HepG2 (cell line): Measurements from ENCODE around the gene SSX2IP. TPM values are rescaled to one million over a fixed set of nuclear protein-coding genes. Genes with fewer than 3 reads are reported as not detected.

ENCODE experiments used
- ATAC-seq: fragments of 200-7000 bp; cut with Tn5 transposase; 3 replicates; pipeline ENCODE4 v1.9.1; 2020; ENCODE audit warnings: mild to moderate bottlenecking, moderate library complexity
- BruUV-seq: library from RNA; stranded (reverse); fragments of 400-500 nt; replicated peaks from 2 replicates; lab custom pipeline; 2021; lab: Mats Ljungman, UMichigan
- CTCF ChIA-PET: fragments of 300-600 bp; formaldehyde crosslinking; extraction: SDS; loops from one replicate; lab custom pipeline; 2021; ENCODE audit warnings: low total read pairs, inconsistent platforms, low intra/inter-chr PET ratio; lab: Yijun Ruan, JAX
- POLR2A ChIA-PET: fragments of 350-600 bp; sonication (Branson Sonifier 250); formaldehyde crosslinking; loops from one replicate; lab custom pipeline; 2020; ENCODE audit warnings: antibody characterized with exemption, inconsistent platforms; lab: Yijun Ruan, JAX
- DNase-seq: peaks from one replicate; pipeline ENCODE4 v3.0.0-alpha.2; 2015; ENCODE audit warnings: low spot score
- FAIRE-seq: peaks from 3 replicates; lab custom pipeline; 2011; peaks lifted over from hg19 to GRCh38; lab: Jason Lieb, UNC
- H2AFZ ChIP-seq: one replicate; pipeline ENCODE4 v1.6.1; 2011; ENCODE audit warnings: low read length, inconsistent platforms
- H3K27ac ChIP-seq: fragments of 300-600 bp; 3 replicates; pipeline ENCODE4 v1.8.0; 2011; ENCODE audit warnings: mixed run types, mild to moderate bottlenecking, mixed read lengths, low read length, inconsistent platforms; ENCODE audit not compliant: insufficient read depth; ENCODE audit errors: extremely low read length
- H3K27me3 ChIP-seq, 2 experiments: fragments of 200-600 bp in 1 of 2; 2 replicates in 1 of 2; 3 replicates in 1 of 2; pipeline versions ENCODE4 v1.6.0 to v1.8.0; 2011; ENCODE audit warnings: low read length in 2 of 2, mild to moderate bottlenecking in 2 of 2, moderate library complexity in 2 of 2, inconsistent platforms in 1 of 2; ENCODE audit not compliant: insufficient read depth in 2 of 2, control insufficient read depth in 1 of 2
- H3K36me3 ChIP-seq, 2 experiments: fragments of 200-600 bp in 1 of 2; replicated peaks in 1 of 2; 2 replicates in 1 of 2; 3 replicates in 1 of 2; pipeline versions ENCODE4 v1.5.1 to v1.8.0; 2011; ENCODE audit warnings: low read length in 2 of 2, inconsistent platforms in 1 of 2; ENCODE audit not compliant: insufficient read depth in 2 of 2, control insufficient read depth in 1 of 2
- H3K4me1 ChIP-seq: 2 replicates; pipeline ENCODE4 v1.5.1; 2012; ENCODE audit warnings: low read length, inconsistent platforms; ENCODE audit not compliant: insufficient read depth
- H3K4me2 ChIP-seq: 2 replicates; pipeline ENCODE4 v1.6.0; 2011; ENCODE audit warnings: low read depth, low read length, inconsistent platforms
- H3K4me3 ChIP-seq, 3 experiments: fragments of 200-600 bp in 1 of 3; sonication (generic), shearing (Covaris generic) in 1 of 3; replicated peaks in 1 of 3; 2 replicates each; pipeline ENCODE4 v1.5.1; 2011 to 2016; ENCODE audit warnings: low read length in 3 of 3, inconsistent platforms in 2 of 3, low read depth in 2 of 3, mild to moderate bottlenecking in 2 of 3, control low read depth in 1 of 3, mixed read lengths in 1 of 3; ENCODE audit not compliant: insufficient read depth in 1 of 3
- H3K79me2 ChIP-seq: one replicate; pipeline ENCODE4 v1.6.1; 2011; ENCODE audit warnings: low read length, inconsistent platforms; ENCODE audit not compliant: insufficient read depth
- H3K9ac ChIP-seq: 2 replicates; pipeline ENCODE4 v1.6.0; 2011; ENCODE audit warnings: mild to moderate bottlenecking, low read depth, low read length, inconsistent platforms; ENCODE audit not compliant: insufficient read depth
- H3K9me3 ChIP-seq: 2 replicates; pipeline ENCODE4 v1.5.1; 2012; ENCODE audit warnings: mild to moderate bottlenecking, low read length
- H4K20me1 ChIP-seq: 2 replicates; pipeline ENCODE4 v1.6.0; 2011; ENCODE audit warnings: inconsistent platforms, mild to moderate bottlenecking, low read length, moderate library complexity; ENCODE audit not compliant: insufficient read depth
- BHLHE40 ChIP-seq: IDR thresholded peaks from 2 replicates; pipeline ENCODE4 v1.6.1; 2011; ENCODE audit warnings: low read length, improper control_type of control experiment
- CHD2 ChIP-seq: IDR thresholded peaks from 2 replicates; pipeline ENCODE4 v1.6.1; 2011; ENCODE audit warnings: low read depth, low read length, improper control_type of control experiment
- PHF20 ChIP-seq: sonication (generic); formaldehyde crosslinking; IDR thresholded peaks from 2 replicates; pipeline ENCODE4 v1.5.0; 2020; ENCODE audit warnings: mild to moderate bottlenecking, missing genetic modification reagents
- SMYD3 ChIP-seq: sonication (generic); formaldehyde crosslinking; IDR thresholded peaks from 2 replicates; pipeline ENCODE4 v1.8.1; 2023; ENCODE audit warnings: mild to moderate bottlenecking, missing genetic modification reagents
- TEAD2 ChIP-seq: sonication (generic); formaldehyde crosslinking; IDR thresholded peaks from 2 replicates; pipeline ENCODE4 v1.9.0; 2021; ENCODE audit warnings: missing genetic modification reagents
- THAP11 ChIP-seq: IDR thresholded peaks from 2 replicates; pipeline ENCODE4 v1.6.1; 2016; ENCODE audit warnings: missing biosample characterization, missing genetic modification reagents
- ZNF180 ChIP-seq: sonication (generic); formaldehyde crosslinking; IDR thresholded peaks from 2 replicates; pipeline ENCODE4 v1.4.0; 2020; ENCODE audit warnings: low read depth, missing genetic modification reagents, borderline replicate concordance
- ZNF558 ChIP-seq: sonication (generic); formaldehyde crosslinking; IDR thresholded peaks from 2 replicates; pipeline ENCODE4 v1.9.0; 2022; ENCODE audit warnings: mild to moderate bottlenecking, missing genetic modification reagents, borderline replicate concordance
- ZNF569 ChIP-seq: sonication (generic); formaldehyde crosslinking; IDR thresholded peaks from 2 replicates; pipeline ENCODE4 v1.5.0; 2020; ENCODE audit warnings: mild to moderate bottlenecking, missing genetic modification reagents, moderate library complexity, borderline replicate concordance
- ZSCAN21 ChIP-seq: sonication (generic); formaldehyde crosslinking; IDR thresholded peaks from 2 replicates; pipeline ENCODE4 v1.8.0; 2022; ENCODE audit warnings: mild to moderate bottlenecking, missing genetic modification reagents, moderate library complexity, borderline replicate concordance
- WGBS: methylation state at CpG from one replicate; pipeline ENCODE4 v1.1.6; 2017; ENCODE audit warnings: low lambda C conversion rate; 5-methylcytosine and 5-hydroxymethylcytosine counted together
- in situ Hi-C: cut with HindIII; loops from 2 replicates; pipeline ENCODE4 v1.10.0; 2017; ENCODE audit warnings: low pct_unique_long_range_greater_than_20kb; ENCODE audit not compliant: extremely low pct_ligation_motif_present
- intact Hi-C: fragments of 100-400 bp; cut with micrococcal nuclease; formaldehyde crosslinking; loops from one replicate; pipeline ENCODE4 v1.10.0; 2022; ENCODE audit not compliant: unreplicated experiment
- polyA plus RNA-seq, 8 experiments: library from polyadenylated mRNA; depleted of rRNA in 3 of 8; stranded (reverse) in 7 of 8; unstranded in 1 of 8; fragments of >200 nt; fragmentation: Illumina TruSeq in 4 of 8; extraction: Trizol in 4 of 8; gene quantifications; 2 replicates each; pipeline versions ENCODE4 v1.2.1 to v1.2.3, GENCODE V29; 2011 to 2016; ENCODE audit warnings: low read depth in 4 of 8, missing spikeins in 1 of 8, mixed read lengths in 1 of 8; ENCODE audit not compliant: insufficient read depth in 1 of 8
- total RNA-seq, 5 experiments: library from RNA; depleted of rRNA; stranded (reverse); fragments of >200 nt; fragmentation: Illumina TruSeq; extraction: Trizol; gene quantifications; 2 replicates each; pipeline ENCODE4 v1.2.3, GENCODE V29; 2016; ENCODE audit warnings: low read depth in 1 of 5
- TF ChIP-seq, protein P1 (sequence below): sonication (generic); formaldehyde crosslinking; IDR thresholded peaks from 2 replicates; pipeline ENCODE4 v1.8.0; 2022; ENCODE audit warnings: missing genetic modification reagents, low read depth, mild to moderate bottlenecking, borderline replicate concordance

The SSX2IP gene
- total and polyA plus RNA-seq, 2 of the 13 experiments (the other 11 are each of a cell fraction or from before 2014, with no cell fraction given) = 2.7 to 23.7 TPM

DNA sequence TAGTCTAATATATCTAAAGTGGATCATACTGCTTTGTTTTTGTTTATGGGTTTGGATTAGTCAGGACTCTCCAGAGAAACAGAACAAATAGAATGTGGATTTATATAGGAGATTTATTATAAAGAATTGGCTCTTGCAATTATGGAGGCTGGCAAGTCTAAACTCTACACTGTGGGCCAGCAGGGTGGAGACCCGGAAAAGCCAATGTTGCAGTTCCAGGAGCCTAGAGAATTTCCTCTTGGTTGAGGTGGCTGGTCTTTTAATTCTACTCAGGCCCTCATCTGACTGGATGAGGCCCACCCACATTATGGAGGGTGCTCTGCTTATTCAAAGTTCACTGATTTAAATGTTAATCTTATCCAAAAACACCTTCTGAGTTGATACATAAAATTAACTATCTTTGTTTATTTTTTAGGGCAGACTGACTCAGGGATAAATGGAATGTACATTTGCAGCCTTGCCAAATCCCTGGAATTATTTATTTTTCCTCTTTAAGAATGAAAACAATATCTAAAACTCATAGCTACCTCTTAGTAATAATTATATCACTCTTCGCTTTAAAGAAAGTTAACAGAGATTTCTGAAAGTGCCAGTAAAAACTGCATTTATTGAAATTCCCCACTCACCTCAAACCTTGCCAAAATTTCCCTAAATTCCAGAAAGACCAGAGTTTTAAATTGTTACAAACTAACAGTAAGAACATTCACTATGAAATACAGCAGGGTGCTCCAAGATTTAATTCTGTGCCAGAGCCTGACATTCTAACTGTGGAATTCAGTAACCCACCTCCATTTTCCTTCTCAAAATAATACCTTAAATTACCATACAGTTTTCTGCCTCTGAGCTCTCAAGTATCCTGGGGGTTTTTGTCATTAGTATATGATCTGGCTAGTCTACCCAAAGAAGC, 36.6 kb upstream of the SSX2IP start:
- Histone ChIP-seq H3K79me2 (no peaks in the 10 kb centered on the region), H2AFZ (no peak overlapping the region), H3K4me3 (no peak overlapping the region), H3K4me2 (no peak overlapping the region), H3K27ac (no peak overlapping the region), H3K36me3 (no peaks in the 10 kb centered on the region), H3K9ac (no peak overlapping the region), H3K27me3 (no peaks in the 10 kb centered on the region), H3K9me3 (no peaks in the 10 kb centered on the region), H4K20me1 (no peaks in the 10 kb centered on the region), H3K4me1 (peaks cover 20% of the 10 kb centered on the region)
- TF ChIP-seq CHD2 (no peak), TEAD2 (CRISPR knock-in tag) (no peak), ZNF569 (CRISPR knock-in tag) (no peak), ZSCAN21 (CRISPR knock-in tag) (no peak), SMYD3 (CRISPR knock-in tag) (no peak), ZNF558 (CRISPR knock-in tag) (no peak), PHF20 (CRISPR knock-in tag) (no peak), ZNF180 (CRISPR knock-in tag) (no peak), THAP11 (CRISPR knock-in tag) (no peak), BHLHE40 (no peak)
- TF ChIP-seq, protein P1, sequence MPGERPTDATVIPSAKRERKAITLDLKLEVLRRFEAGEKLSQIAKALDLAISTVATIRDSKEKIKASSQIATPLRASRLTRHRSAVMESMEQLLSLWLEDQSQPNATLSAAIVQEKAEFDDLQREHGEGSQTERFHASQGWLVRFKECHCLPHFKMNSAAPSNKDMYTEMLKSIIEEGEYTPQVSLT (CRISPR knock-in tag) = no peak
- ATAC-seq (no peak), DNase-seq (no peak), FAIRE-seq (no peak)
- WGBS = 94% methylated on average over 2 of the region's 2 CpGs
- in situ Hi-C loops = no loop called here
- CTCF ChIA-PET = no interaction called here
- POLR2A ChIA-PET = no interaction called here
- intact Hi-C loops = no loop called here
- no TSS peak for BruUV-seq
